Measurements from ENCODE around the gene GRM1.

GRM1 gene

GRCh38 chr6:146183831-146184230, 155.0 kb downstream of the GRM1 start:
- H3K36me3 ChIP-seq (ENCODE audit: control insufficient read depth in 2 of 2, insufficient read depth in 1 of 2, low read length in 2 of 2), result no peaks in the 10 kb centered on the region
- CTCF ChIA-PET, result interaction anchor here (0.7 kb wide), 1 partner anchor 343 kb away, joined by 3 read pairs; no protein-coding TSS in a partner anchor
- H3K27ac ChIP-seq (ENCODE audit: extremely low read depth, low read depth, low read length), result no peak overlapping the region
- POLR2A ChIA-PET, result no interaction called here
- no peaks in the 10 kb centered on the region for H3K4me1 ChIP-seq (ENCODE audit: control insufficient read depth, insufficient read depth, low read length)
- H3K4me3 ChIP-seq (ENCODE audit: low read depth, low read length), result no peak overlapping the region
- TF ChIP-seq ZSCAN4 (tag by site-specific recombination; IDR thresholded peaks at IDR 0.05), result no peak
- H3K9me3 ChIP-seq (ENCODE audit: control insufficient read depth, insufficient read depth, low read depth, low read length), result no peaks in the 10 kb centered on the region

GRCh38 chr6:146184701-146185100, 155.8 kb downstream of the GRM1 start:
- no peaks in the 10 kb centered on the region for H3K36me3 ChIP-seq (ENCODE audit: control insufficient read depth in 2 of 2, insufficient read depth in 1 of 2, low read length in 2 of 2)
- POLR2A ChIA-PET, result no interaction called here
- no peak for TF ChIP-seq ZNF560 (tag by site-specific recombination; IDR thresholded peaks at IDR 0.05; ENCODE audit: borderline replicate concordance)
- TF ChIP-seq ZNF341 (tag by site-specific recombination; IDR thresholded peaks at IDR 0.05; ENCODE audit: low read depth), result no peak
- no peak for TF ChIP-seq ZNF112 (tag by site-specific recombination; IDR thresholded peaks at IDR 0.05)
- TF ChIP-seq WT1 (tag by site-specific recombination; IDR thresholded peaks at IDR 0.05), result no peak
- TF ChIP-seq ZNF626 (tag by site-specific recombination; IDR thresholded peaks at IDR 0.05), result no peak
- no peak for TF ChIP-seq ZNF561 (tag by site-specific recombination; IDR thresholded peaks at IDR 0.05; ENCODE audit: borderline replicate concordance)
- TF ChIP-seq ZNF670 (tag by site-specific recombination; IDR thresholded peaks at IDR 0.05; ENCODE audit: low read depth), result no peak
- TF ChIP-seq GLIS1 (tag by site-specific recombination; IDR thresholded peaks at IDR 0.05), result no peak
- no peak for TF ChIP-seq ZNF521 (tag by site-specific recombination; IDR thresholded peaks at IDR 0.05)
- no peak for TF ChIP-seq ZNF624 (tag by site-specific recombination; IDR thresholded peaks at IDR 0.05)
- TF ChIP-seq ZBTB26 (tag by site-specific recombination; optimal IDR thresholded peaks at IDR 0.05), result no peak
- no peak for TF ChIP-seq ZNF366 (tag by site-specific recombination; conservative IDR thresholded peaks at IDR 0.05)
- no peak for TF ChIP-seq ZNF121 (tag by site-specific recombination; IDR thresholded peaks at IDR 0.05)
- H3K27ac ChIP-seq (ENCODE audit: extremely low read depth, low read depth, low read length), result no peak overlapping the region
- H3K9me3 ChIP-seq (ENCODE audit: control insufficient read depth, insufficient read depth, low read depth, low read length), result no peaks in the 10 kb centered on the region
- CTCF ChIA-PET, result no interaction called here
- H3K4me3 ChIP-seq (ENCODE audit: low read depth, low read length), result no peak overlapping the region
- no peaks in the 10 kb centered on the region for H3K4me1 ChIP-seq (ENCODE audit: control insufficient read depth, insufficient read depth, low read length)

GRCh38 chr6:146189131-146189530, 160.3 kb downstream of the GRM1 start:
- POLR2A ChIA-PET, result no interaction called here
- H3K36me3 ChIP-seq (ENCODE audit: control insufficient read depth in 2 of 2, insufficient read depth in 1 of 2, low read length in 2 of 2), result no peaks in the 10 kb centered on the region
- no peak overlapping the region for H3K4me3 ChIP-seq (ENCODE audit: low read depth, low read length)
- H3K9me3 ChIP-seq (ENCODE audit: control insufficient read depth, insufficient read depth, low read depth, low read length), result no peaks in the 10 kb centered on the region
- CTCF ChIA-PET, result interaction anchor here (0.6 to 0.7 kb wide), 2 partner anchors 100 to 142 kb away, joined by 3 read pairs; no protein-coding TSS in a partner anchor
- no peaks in the 10 kb centered on the region for H3K4me1 ChIP-seq (ENCODE audit: control insufficient read depth, insufficient read depth, low read length)
- no peak overlapping the region for H3K27ac ChIP-seq (ENCODE audit: extremely low read depth, low read depth, low read length)
- no peak for TF ChIP-seq ZNF571 (tag by site-specific recombination; IDR thresholded peaks at IDR 0.05)
- no peak for TF ChIP-seq ZNF335 (tag by site-specific recombination; conservative IDR thresholded peaks at IDR 0.05)
- TF ChIP-seq ZNF341 (tag by site-specific recombination; IDR thresholded peaks at IDR 0.05; ENCODE audit: low read depth), result no peak
- no peak for TF ChIP-seq PRDM1 (tag by site-specific recombination; IDR thresholded peaks at IDR 0.05)
- no peak for TF ChIP-seq ZBTB21 (tag by site-specific recombination; IDR thresholded peaks at IDR 0.05)
- TF ChIP-seq YY1 (tag by site-specific recombination; IDR thresholded peaks at IDR 0.05), result no peak
- TF ChIP-seq CTCF (tag by site-specific recombination; IDR thresholded peaks at IDR 0.05), result no peak
- no peak for TF ChIP-seq BCL6B (tag by site-specific recombination; IDR thresholded peaks at IDR 0.05)
- no peak for TF ChIP-seq ZNF214 (tag by site-specific recombination; IDR thresholded peaks at IDR 0.05; ENCODE audit: borderline replicate concordance)
- no peak for TF ChIP-seq REST (tag by site-specific recombination; IDR thresholded peaks at IDR 0.05)

Data from HEK293 (cell line).